ENCODE data around the gene HDAC4. TPM values are rescaled to one million over a fixed set of nuclear protein-coding genes. Genes with fewer than 3 reads are reported as not detected.

HDAC4 gene
- total RNA-seq, 5 donors from 2014 or later (not counting 1 experiment from before 2014, with no cell fraction given), result 44.8 to 80.2 (median 60.9) TPM

- WGBS (ENCODE audit: insufficient coverage), result 95% methylated on average over 3 of the region's 14 CpGs
- H3K9me3 Mint-ChIP-seq, result no peaks in the 10 kb centered on the region
- no peak overlapping the region for H3K27ac ChIP-seq (ENCODE audit: low read length)
- peak overlapping the region in 1 of 2 donors; percentile 6 for H3K27ac Mint-ChIP-seq
- no peak for DNase-seq
- H3K27me3 Mint-ChIP-seq, result no peaks in the 10 kb centered on the region
- H3K36me3 ChIP-seq (ENCODE audit: control insufficient read depth in 2 of 2, extremely low read depth in 1 of 2, insufficient read depth in 1 of 2, low read length in 1 of 2), result peaks cover 3 to 12% of the 10 kb centered on the region in 2 donors
- H3K9me3 ChIP-seq, result no peaks in the 10 kb centered on the region
- H3K4me3 ChIP-seq (ENCODE audit: control insufficient read depth in 1 of 2, extremely low read depth in 1 of 2, low read length in 1 of 2), result no peak overlapping the region
- ChIA-PET CTCF (no interaction called here), POLR2A (no interaction called here)
- no peak overlapping the region for H3K4me3 Mint-ChIP-seq
- H3K4me1 ChIP-seq (ENCODE audit: control insufficient read depth in 1 of 2, extremely low read depth in 1 of 2, insufficient read depth in 2 of 2, low read length in 2 of 2), result peaks cover 7 to 18% of the 10 kb centered on the region in 2 experiments
- peaks cover 45 to 56% (median 45%) of the 10 kb centered on the region in 3 donors for H3K4me1 Mint-ChIP-seq
- ATAC-seq (replicated peaks in 1 of 4), result no peak
- H3K36me3 Mint-ChIP-seq, result peaks cover 15% of the 10 kb centered on the region
- no peaks in the 10 kb centered on the region for H3K27me3 ChIP-seq (replicated peaks in 1 of 2; ENCODE audit: control insufficient read depth in 2 of 2, extremely low read depth in 1 of 2, insufficient read depth in 2 of 2, low read length in 1 of 2)
Measured at GRCh38 chr2:239203443-239204135, 197.2 kb downstream of the HDAC4 start.

DNA sequence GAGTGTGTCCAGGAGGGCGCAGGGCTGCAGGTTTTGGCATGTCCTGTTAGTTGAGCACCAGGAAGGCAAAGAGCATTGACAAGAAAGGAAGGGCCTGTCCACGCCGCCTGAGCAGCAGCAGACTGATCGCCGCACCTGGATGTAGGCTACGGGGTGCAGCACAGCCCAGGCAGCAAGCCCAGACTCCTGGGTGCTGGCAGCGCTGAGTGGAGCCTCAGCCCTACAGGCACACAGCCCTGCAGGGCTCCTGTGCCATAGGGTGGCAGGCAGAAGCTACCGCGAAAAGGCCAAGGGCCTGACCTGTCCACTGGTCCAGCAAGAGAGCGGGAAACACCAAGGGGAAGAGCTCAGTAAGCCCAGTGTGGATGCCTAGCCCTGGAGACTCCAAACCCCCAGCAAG lies 198.0 kb downstream of the HDAC4 start:
- no peaks in the 10 kb centered on the region for H3K9me3 ChIP-seq
- DNase-seq (no peak), ATAC-seq (replicated peaks in 1 of 4) (no peak)
- POLR2A ChIA-PET, result no interaction called here
- H3K4me1 ChIP-seq (ENCODE audit: control insufficient read depth in 1 of 2, extremely low read depth in 1 of 2, insufficient read depth in 2 of 2, low read length in 2 of 2), result peaks cover 7 to 22% of the 10 kb centered on the region in 2 experiments
- H3K27ac Mint-ChIP-seq, result no peak overlapping the region
- peaks cover 41 to 52% (median 41%) of the 10 kb centered on the region in 3 donors for H3K4me1 Mint-ChIP-seq
- H3K36me3 ChIP-seq (ENCODE audit: control insufficient read depth in 2 of 2, extremely low read depth in 1 of 2, insufficient read depth in 1 of 2, low read length in 1 of 2), result peaks cover 9 to 19% of the 10 kb centered on the region in 2 donors
- CTCF ChIA-PET, result no interaction called here
- no peak overlapping the region for H3K27ac ChIP-seq (ENCODE audit: low read length)
- no peaks in the 10 kb centered on the region for H3K27me3 Mint-ChIP-seq
- H3K4me3 Mint-ChIP-seq, result no peak overlapping the region
- H3K4me3 ChIP-seq (ENCODE audit: control insufficient read depth in 1 of 2, extremely low read depth in 1 of 2, low read length in 1 of 2), result no peak overlapping the region
- peaks cover 19% of the 10 kb centered on the region for H3K36me3 Mint-ChIP-seq
- WGBS (ENCODE audit: insufficient coverage), result 99% methylated on average over 10 of the region's 10 CpGs
- no peaks in the 10 kb centered on the region for H3K9me3 Mint-ChIP-seq
- no peaks in the 10 kb centered on the region for H3K27me3 ChIP-seq (replicated peaks in 1 of 2; ENCODE audit: control insufficient read depth in 2 of 2, extremely low read depth in 1 of 2, insufficient read depth in 2 of 2, low read length in 1 of 2)

DNA sequence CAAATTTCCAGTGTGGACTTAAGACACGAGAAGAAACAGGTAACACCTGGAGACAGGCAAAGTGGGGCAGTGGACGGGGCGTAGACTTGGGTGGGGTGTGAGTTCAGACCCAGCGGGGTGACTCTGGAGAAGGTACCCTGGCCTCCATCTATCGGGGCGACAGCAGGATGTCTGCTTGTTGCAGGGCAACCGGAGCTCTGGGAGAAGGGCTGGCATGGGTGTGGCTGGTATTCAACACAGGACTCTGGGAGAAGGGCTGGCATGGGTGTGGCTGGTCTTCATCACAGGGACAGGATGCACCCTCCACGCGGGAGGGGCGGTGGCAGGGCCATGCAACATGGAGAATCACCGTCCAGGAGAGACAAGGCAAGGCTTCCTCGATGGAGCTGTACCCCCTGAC lies 198.5 kb downstream of the HDAC4 start:
- Mint-ChIP-seq H3K4me1 (peaks cover 40 to 52% (median 41%) of the 10 kb centered on the region in 3 donors), H3K9me3 (no peaks in the 10 kb centered on the region), H3K27ac (no peak overlapping the region), H3K36me3 (peaks cover 22% of the 10 kb centered on the region), H3K27me3 (no peaks in the 10 kb centered on the region), H3K4me3 (no peak overlapping the region)
- ChIA-PET CTCF (no interaction called here), POLR2A (no interaction called here)
- peaks cover 9 to 21% of the 10 kb centered on the region in 2 donors for H3K36me3 ChIP-seq (ENCODE audit: control insufficient read depth in 2 of 2, extremely low read depth in 1 of 2, insufficient read depth in 1 of 2, low read length in 1 of 2)
- peaks cover 7 to 22% of the 10 kb centered on the region in 2 experiments for H3K4me1 ChIP-seq (ENCODE audit: control insufficient read depth in 1 of 2, extremely low read depth in 1 of 2, insufficient read depth in 2 of 2, low read length in 2 of 2)
- no peak overlapping the region for H3K4me3 ChIP-seq (ENCODE audit: control insufficient read depth in 1 of 2, extremely low read depth in 1 of 2, low read length in 1 of 2)
- DNase-seq, result no peak
- H3K27me3 ChIP-seq (replicated peaks in 1 of 2; ENCODE audit: control insufficient read depth in 2 of 2, extremely low read depth in 1 of 2, insufficient read depth in 2 of 2, low read length in 1 of 2), result no peaks in the 10 kb centered on the region
- WGBS (ENCODE audit: insufficient coverage), result 93% methylated on average over 11 of the region's 12 CpGs
- H3K27ac ChIP-seq (ENCODE audit: low read length), result no peak overlapping the region
- H3K9me3 ChIP-seq, result no peaks in the 10 kb centered on the region
- ATAC-seq (replicated peaks in 1 of 4), result no peak

DNA sequence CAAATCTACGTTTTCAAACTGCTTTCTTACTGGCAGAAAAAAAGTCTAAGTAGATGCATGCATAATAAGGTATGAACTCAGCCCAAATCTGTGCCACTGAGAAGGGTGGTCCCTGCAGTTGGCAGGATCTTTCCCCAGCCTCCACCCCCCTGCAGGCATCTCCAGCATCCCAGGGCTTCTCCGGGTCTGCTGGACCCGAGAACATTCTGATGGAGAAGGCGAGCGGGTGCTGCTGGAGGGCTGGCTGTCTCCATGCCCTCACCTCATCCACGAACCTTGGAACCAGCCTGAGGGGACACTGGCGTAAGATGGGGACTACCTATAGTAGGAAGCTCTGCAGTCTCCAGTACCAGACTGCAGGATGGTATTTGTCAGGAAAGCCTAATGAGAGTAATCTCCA lies 198.9 kb downstream of the HDAC4 start:
- Mint-ChIP-seq H3K9me3 (no peaks in the 10 kb centered on the region), H3K4me1 (peaks cover 38 to 51% (median 38%) of the 10 kb centered on the region in 3 donors), H3K27ac (no peak overlapping the region), H3K27me3 (no peaks in the 10 kb centered on the region), H3K4me3 (no peak overlapping the region), H3K36me3 (peaks cover 26% of the 10 kb centered on the region)
- CTCF ChIA-PET, result no interaction called here
- H3K4me3 ChIP-seq (ENCODE audit: control insufficient read depth in 1 of 2, extremely low read depth in 1 of 2, low read length in 1 of 2), result no peak overlapping the region
- DNase-seq (no peak), ATAC-seq (replicated peaks in 1 of 4) (no peak)
- no peaks in the 10 kb centered on the region for H3K9me3 ChIP-seq
- peaks cover 7 to 22% of the 10 kb centered on the region in 2 experiments for H3K4me1 ChIP-seq (ENCODE audit: control insufficient read depth in 1 of 2, extremely low read depth in 1 of 2, insufficient read depth in 2 of 2, low read length in 2 of 2)
- POLR2A ChIA-PET, result no interaction called here
- no peaks in the 10 kb centered on the region for H3K27me3 ChIP-seq (replicated peaks in 1 of 2; ENCODE audit: control insufficient read depth in 2 of 2, extremely low read depth in 1 of 2, insufficient read depth in 2 of 2, low read length in 1 of 2)
- 100% methylated on average over 1 of the region's 7 CpGs for WGBS (ENCODE audit: insufficient coverage)
- peaks cover 9 to 26% of the 10 kb centered on the region in 2 donors for H3K36me3 ChIP-seq (ENCODE audit: control insufficient read depth in 2 of 2, extremely low read depth in 1 of 2, insufficient read depth in 1 of 2, low read length in 1 of 2)
- no peak overlapping the region for H3K27ac ChIP-seq (ENCODE audit: low read length)

DNA sequence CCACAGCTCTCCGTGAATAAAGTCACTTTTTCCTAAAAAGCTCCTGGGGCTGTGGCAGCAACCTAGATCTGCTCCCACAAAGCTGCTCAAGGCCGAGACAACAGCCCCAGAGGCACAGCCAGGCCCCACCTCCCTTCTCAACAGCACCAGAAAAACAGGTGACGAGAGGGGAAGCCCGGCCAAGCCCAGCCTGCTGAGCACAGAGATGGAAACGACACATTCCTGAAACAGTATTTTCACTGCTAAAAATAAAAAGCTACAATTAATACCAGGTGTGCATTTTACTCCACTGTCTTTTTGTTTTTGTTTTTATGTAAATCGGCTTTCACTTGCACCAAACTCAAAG lies 199.3 kb downstream of the HDAC4 start:
- WGBS (ENCODE audit: insufficient coverage), result 94% methylated on average over 2 of the region's 6 CpGs
- Mint-ChIP-seq H3K4me1 (peaks cover 34 to 47% (median 34%) of the 10 kb centered on the region in 3 donors), H3K9me3 (no peaks in the 10 kb centered on the region), H3K27me3 (no peaks in the 10 kb centered on the region), H3K27ac (no peak overlapping the region), H3K36me3 (peaks cover 26% of the 10 kb centered on the region), H3K4me3 (no peak overlapping the region)
- POLR2A ChIA-PET, result interaction anchor here in 1 of 2 donors (0.6 kb wide), 1 partner anchor 1795 kb away, joined by 4 read pairs; no protein-coding TSS in a partner anchor
- no peaks in the 10 kb centered on the region for H3K27me3 ChIP-seq (replicated peaks in 1 of 2; ENCODE audit: control insufficient read depth in 2 of 2, extremely low read depth in 1 of 2, insufficient read depth in 2 of 2, low read length in 1 of 2)
- CTCF ChIA-PET, result no interaction called here
- peak in 1 of 4 experiments; percentile 36 for ATAC-seq (replicated peaks in 1 of 4)
- no peak overlapping the region for H3K27ac ChIP-seq (ENCODE audit: low read length)
- H3K4me1 ChIP-seq (ENCODE audit: control insufficient read depth in 1 of 2, extremely low read depth in 1 of 2, insufficient read depth in 2 of 2, low read length in 2 of 2), result peaks cover 7 to 22% of the 10 kb centered on the region in 2 experiments
- no peak for DNase-seq
- H3K36me3 ChIP-seq (ENCODE audit: control insufficient read depth in 2 of 2, extremely low read depth in 1 of 2, insufficient read depth in 1 of 2, low read length in 1 of 2), result peaks cover 13 to 29% of the 10 kb centered on the region in 2 donors
- H3K9me3 ChIP-seq, result no peaks in the 10 kb centered on the region
- H3K4me3 ChIP-seq (ENCODE audit: control insufficient read depth in 1 of 2, extremely low read depth in 1 of 2, low read length in 1 of 2), result no peak overlapping the region

GRCh38 chr2:239200646-239201530 lies 199.9 kb downstream of the HDAC4 start:
- peaks cover 28 to 47% (median 34%) of the 10 kb centered on the region in 3 donors for H3K4me1 Mint-ChIP-seq
- CTCF ChIA-PET, result no interaction called here
- Histone ChIP-seq H3K27me3 (replicated peaks in 1 of 2; ENCODE audit: control insufficient read depth in 2 of 2, extremely low read depth in 1 of 2, insufficient read depth in 2 of 2, low read length in 1 of 2) (no peaks in the 10 kb centered on the region), H3K4me3 (ENCODE audit: control insufficient read depth in 1 of 2, extremely low read depth in 1 of 2, low read length in 1 of 2) (no peak overlapping the region), H3K27ac (ENCODE audit: low read length) (no peak overlapping the region), H3K36me3 (ENCODE audit: control insufficient read depth in 2 of 2, extremely low read depth in 1 of 2, insufficient read depth in 1 of 2, low read length in 1 of 2) (peaks cover 14 to 32% of the 10 kb centered on the region in 2 donors), H3K4me1 (ENCODE audit: control insufficient read depth in 1 of 2, extremely low read depth in 1 of 2, insufficient read depth in 2 of 2, low read length in 2 of 2) (peaks cover 7 to 18% of the 10 kb centered on the region in 2 experiments), H3K9me3 (no peaks in the 10 kb centered on the region)
- peak overlapping the region; percentile 6 to 44 for H3K27ac Mint-ChIP-seq
- H3K36me3 Mint-ChIP-seq, result peaks cover 31% of the 10 kb centered on the region
- no peaks in the 10 kb centered on the region for H3K9me3 Mint-ChIP-seq
- DNase-seq (no peak), ATAC-seq (replicated peaks in 1 of 4) (no peak)
- no peaks in the 10 kb centered on the region for H3K27me3 Mint-ChIP-seq
- no peak overlapping the region for H3K4me3 Mint-ChIP-seq
- POLR2A ChIA-PET, result interaction anchor here in 1 of 2 donors (0.6 kb wide), 1 partner anchor 1794 kb away, joined by 4 read pairs; no protein-coding TSS in a partner anchor
- 96% methylated on average over 15 of the region's 20 CpGs for WGBS (ENCODE audit: insufficient coverage)

Data from T-cell (primary cell).